Activated naive CD4-positive, alpha-beta T cell treated with Interleukin-2 at 50 U/mL for 16 hours (primary cell): Measurements from ENCODE around the gene CCDC102B.

Experiments
- DNase-seq: peaks from one replicate; pipeline ENCODE4 v3.0.0-alpha.2; 2020

Gene CCDC102B

DNA sequence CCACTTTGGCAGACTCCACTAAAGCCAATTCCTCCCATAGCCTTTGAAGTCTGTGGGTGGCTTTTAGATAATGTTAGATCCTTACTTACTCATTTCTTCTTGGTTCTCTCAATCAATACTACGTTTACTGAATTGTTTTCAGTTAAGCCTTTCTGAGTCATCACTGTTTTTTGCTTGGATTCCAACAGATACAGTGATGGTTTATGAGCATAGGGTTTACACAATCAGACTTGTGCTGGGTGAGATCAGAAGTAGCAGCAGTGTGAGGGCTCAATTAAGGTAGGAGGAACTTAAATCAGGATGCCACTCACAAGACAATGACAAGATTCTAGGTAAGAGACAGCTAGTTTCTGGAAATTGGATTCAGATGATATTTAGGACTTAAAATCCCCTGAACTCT lies 305.1 kb downstream of the CCDC102B start:
- no peak for DNase-seq
